HepG2 (cell line): ENCODE data around the gene ADAMTSL4. TPM values are rescaled to one million over a fixed set of nuclear protein-coding genes. Genes with fewer than 3 reads are reported as not detected.

Experiments used
- ARHGAP35 ChIP-seq: sonication (generic); formaldehyde crosslinking; IDR thresholded peaks from 2 replicates; pipeline ENCODE4 v1.9.0; 2022; ENCODE audit warnings: mild to moderate bottlenecking, inconsistent platforms, moderate library complexity, missing genetic modification reagents, borderline replicate concordance
- CAMTA2 ChIP-seq: sonication (generic); formaldehyde crosslinking; IDR thresholded peaks from 2 replicates; pipeline ENCODE4 v1.4.0; 2020; ENCODE audit warnings: mild to moderate bottlenecking, missing genetic modification reagents, borderline replicate concordance
- EZH2 ChIP-seq: conservative IDR thresholded peaks from 2 replicates; pipeline ENCODE4 v1.6.1; 2012; ENCODE audit warnings: mild to moderate bottlenecking, low read depth, low read length, moderate library complexity
- FOSL2 ChIP-seq: sonication (generic); formaldehyde crosslinking; IDR thresholded peaks from 2 replicates; pipeline ENCODE4 v1.4.0; 2020; ENCODE audit warnings: missing genetic modification reagents
- HNF4G ChIP-seq, 2 experiments: sonication (generic) in 1 of 2; formaldehyde crosslinking in 1 of 2; IDR thresholded peaks; 2 replicates each; pipeline versions ENCODE4 v1.4.0 to v1.6.1; 2011 to 2020; ENCODE audit warnings: borderline replicate concordance in 2 of 2, low read depth in 2 of 2, mild to moderate bottlenecking in 2 of 2, low read length in 1 of 2, missing genetic modification reagents in 1 of 2, moderate library complexity in 1 of 2
- PHF5A ChIP-seq: IDR thresholded peaks from one replicate; pipeline ENCODE4 v1.6.1; 2018; ENCODE audit warnings: low read depth, missing genetic modification reagents; ENCODE audit not compliant: unreplicated experiment
- YEATS2 ChIP-seq: sonication (generic); formaldehyde crosslinking; IDR thresholded peaks from 2 replicates; pipeline ENCODE4 v1.4.0; 2020; ENCODE audit warnings: missing genetic modification reagents, borderline replicate concordance
- ZBTB40 ChIP-seq, 2 experiments: fragments of 450-650 bp in 1 of 2; sonication (generic) in 1 of 2; formaldehyde crosslinking in 1 of 2; IDR thresholded peaks; 2 replicates each; pipeline versions ENCODE4 v1.6.1 to v1.8.0; 2016 to 2022; ENCODE audit warnings: antibody characterized with exemption in 1 of 2, mild to moderate bottlenecking in 1 of 2, missing genetic modification reagents in 1 of 2
- ZNF180 ChIP-seq: sonication (generic); formaldehyde crosslinking; IDR thresholded peaks from 2 replicates; pipeline ENCODE4 v1.4.0; 2020; ENCODE audit warnings: low read depth, missing genetic modification reagents, borderline replicate concordance
- ZNF292 ChIP-seq: sonication (generic); formaldehyde crosslinking; IDR thresholded peaks from 2 replicates; pipeline ENCODE4 v1.8.1; 2022; ENCODE audit warnings: mild to moderate bottlenecking, low read depth, missing genetic modification reagents, borderline replicate concordance
- ZNF382 ChIP-seq: sonication (generic); formaldehyde crosslinking; IDR thresholded peaks from 2 replicates; pipeline ENCODE4 v1.5.0; 2020; ENCODE audit warnings: missing genetic modification reagents, mild to moderate bottlenecking, borderline replicate concordance
- ZNF513 ChIP-seq: sonication (generic); formaldehyde crosslinking; conservative IDR thresholded peaks from 2 replicates; pipeline ENCODE4 v1.5.0; 2020; ENCODE audit warnings: missing genetic modification reagents
- ZNF792 ChIP-seq: IDR thresholded peaks from 2 replicates; pipeline ENCODE4 v1.6.1; 2016
- ZSCAN25 ChIP-seq: sonication (generic); formaldehyde crosslinking; IDR thresholded peaks from 2 replicates; pipeline ENCODE4 v1.8.0; 2022; ENCODE audit warnings: mild to moderate bottlenecking, missing genetic modification reagents
- polyA plus RNA-seq, 8 experiments: library from polyadenylated mRNA; depleted of rRNA in 3 of 8; stranded (reverse) in 7 of 8; unstranded in 1 of 8; fragments of >200 nt; fragmentation: Illumina TruSeq in 4 of 8; extraction: Trizol in 4 of 8; gene quantifications; 2 replicates each; pipeline versions ENCODE4 v1.2.1 to v1.2.3, GENCODE V29; 2011 to 2016; ENCODE audit warnings: low read depth in 4 of 8, missing spikeins in 1 of 8, mixed read lengths in 1 of 8; ENCODE audit not compliant: insufficient read depth in 1 of 8
- total RNA-seq, 5 experiments: library from RNA; depleted of rRNA; stranded (reverse); fragments of >200 nt; fragmentation: Illumina TruSeq; extraction: Trizol; gene quantifications; 2 replicates each; pipeline ENCODE4 v1.2.3, GENCODE V29; 2016; ENCODE audit warnings: low read depth in 1 of 5

The ADAMTSL4 gene
- total and polyA plus RNA-seq, 2 of the 13 experiments (the other 11 are each of a cell fraction or from before 2014, with no cell fraction given) = 3.9 to 16.4 TPM

- TF ChIP-seq ZSCAN25 (CRISPR knock-in tag) (no peak; the same call in 1 of the 2 replicates), ZNF382 (CRISPR knock-in tag) (no peak), PHF5A (CRISPR knock-in tag) (no peak), ZBTB40 (IDR thresholded peaks at IDR 0.05) (no peak), ZBTB40 (CRISPR knock-in tag; IDR thresholded peaks at IDR 0.05) (no peak), EZH2 (no peak), ZNF292 (CRISPR knock-in tag) (no peak), ZNF180 (CRISPR knock-in tag) (no peak), YEATS2 (0 out of 2 replicates have a peak, but pooled peaks have one; percentile 59), ARHGAP35 (CRISPR knock-in tag) (0 out of 2 replicates have a peak, but pooled peaks have one; percentile 76), ZNF513 (CRISPR knock-in tag) (no peak), HNF4G (IDR thresholded peaks at IDR 0.05; ENCODE audit: borderline replicate concordance, low read depth, low read length) (peak; percentile 16; the same call in 1 of the 2 replicates), HNF4G (CRISPR knock-in tag; IDR thresholded peaks at IDR 0.05; ENCODE audit: borderline replicate concordance, low read depth) (no peak), ZNF792 (no peak; the same call in 1 of the 2 replicates), FOSL2 (no peak; the same call in 1 of the 2 replicates), CAMTA2 (CRISPR knock-in tag) (no peak)
Observed at GRCh38 chr1:150579110-150579944, 30.1 kb downstream of the ADAMTSL4 start, which contains the start of gene MCL1 (continued).
